Mesenchymal stem cell (in vitro differentiated cells and primary cell): Measurements from ENCODE around the gene YIF1A.
A peak's percentile ranks its signal among the peaks of the same experiment; 100 is the strongest.
"Not testable (repeated sequence)": the region's sequence is repeated elsewhere in the genome, so short reads cannot be mapped to it uniquely, and the experiment has no call there.

Experiments used
- DNase-seq: peaks from one replicate; pipeline ENCODE4 v3.0.0-alpha.2; 2013
- H2AFZ ChIP-seq: one replicate; pipeline ENCODE4 v1.6.1; 2013; ENCODE audit warnings: low read depth, mild to moderate bottlenecking, control low read depth, inconsistent platforms, low read length, moderate library complexity
- H2AK5ac ChIP-seq: 2 replicates; pipeline ENCODE4 v1.6.1; 2013; ENCODE audit warnings: low read length, moderate library complexity, mild to moderate bottlenecking, inconsistent platforms; ENCODE audit not compliant: severe bottlenecking
- H2BK120ac ChIP-seq: one replicate; pipeline ENCODE4 v1.6.1; 2013; ENCODE audit warnings: low read depth, mild to moderate bottlenecking, inconsistent platforms, low read length, moderate library complexity
- H2BK12ac ChIP-seq, 2 experiments: one replicate each; pipeline ENCODE4 v1.6.1; 2013; ENCODE audit warnings: inconsistent platforms in 2 of 2, low read length in 2 of 2, mild to moderate bottlenecking in 2 of 2, moderate library complexity in 2 of 2, control low read depth in 1 of 2
- H2BK15ac ChIP-seq: one replicate; pipeline ENCODE4 v1.6.1; 2013; ENCODE audit warnings: mild to moderate bottlenecking, low read depth, inconsistent platforms; ENCODE audit not compliant: poor library complexity, severe bottlenecking
- H2BK5ac ChIP-seq: 2 replicates; pipeline ENCODE4 v1.6.1; 2013; ENCODE audit warnings: low read depth, mild to moderate bottlenecking, low read length, control low read depth, inconsistent platforms; ENCODE audit not compliant: poor library complexity, severe bottlenecking
- H3K14ac ChIP-seq, 2 experiments: one replicate each; pipeline ENCODE4 v1.6.1; 2013; ENCODE audit warnings: inconsistent platforms in 2 of 2, low read length in 2 of 2, control low read depth in 1 of 2, mild to moderate bottlenecking in 1 of 2, moderate library complexity in 1 of 2
- H3K18ac ChIP-seq, 2 experiments: one replicate each; pipeline ENCODE4 v1.6.1; 2013; ENCODE audit warnings: inconsistent platforms in 2 of 2, low read length in 2 of 2, control low read depth in 1 of 2, low read depth in 1 of 2, mild to moderate bottlenecking in 1 of 2
- H3K23ac ChIP-seq, 2 experiments: one replicate each; pipeline ENCODE4 v1.6.1; 2013; ENCODE audit warnings: inconsistent platforms in 2 of 2, low read length in 2 of 2, mild to moderate bottlenecking in 2 of 2, moderate library complexity in 2 of 2, control low read depth in 1 of 2
- H3K27ac ChIP-seq: 2 replicates; pipeline ENCODE4 v1.5.1; 2013; ENCODE audit warnings: mild to moderate bottlenecking, moderate library complexity, low read length, control low read depth, inconsistent platforms; ENCODE audit not compliant: poor library complexity, severe bottlenecking
- H3K27me3 ChIP-seq, 2 experiments: 2 replicates each; pipeline versions ENCODE4 v1.6.1 to v1.7.0; 2013; ENCODE audit warnings: low read length in 2 of 2, mild to moderate bottlenecking in 2 of 2, moderate library complexity in 2 of 2, control low read depth in 1 of 2, inconsistent platforms in 1 of 2; ENCODE audit not compliant: control insufficient read depth in 1 of 2, insufficient read depth in 1 of 2
- H3K36me3 ChIP-seq, 2 experiments: 2 replicates each; pipeline versions ENCODE4 v1.6.1 to v1.7.0; 2013; ENCODE audit warnings: low read length in 2 of 2, control low read depth in 1 of 2, inconsistent platforms in 1 of 2, low read depth in 1 of 2, mild to moderate bottlenecking in 1 of 2; ENCODE audit not compliant: insufficient read depth in 2 of 2, control insufficient read depth in 1 of 2
- H3K4ac ChIP-seq, 2 experiments: one replicate each; pipeline ENCODE4 v1.6.1; 2013; ENCODE audit warnings: inconsistent platforms in 2 of 2, low read length in 2 of 2, mild to moderate bottlenecking in 2 of 2, moderate library complexity in 2 of 2, control low read depth in 1 of 2, low read depth in 1 of 2
- H3K4me1 ChIP-seq: 2 replicates; pipeline ENCODE4 v1.6.1; 2013; ENCODE audit warnings: low read depth, low read length, control low read depth; ENCODE audit not compliant: control insufficient read depth, insufficient read depth
- H3K4me2 ChIP-seq: 2 replicates; pipeline ENCODE4 v1.6.1; 2013; ENCODE audit warnings: low read length, mild to moderate bottlenecking, inconsistent platforms; ENCODE audit not compliant: poor library complexity, severe bottlenecking
- H3K4me3 ChIP-seq, 2 experiments: 2 replicates each; pipeline versions ENCODE4 v1.5.1 to v1.7.0; 2013; ENCODE audit warnings: low read length in 2 of 2, mild to moderate bottlenecking in 2 of 2, control low read depth in 1 of 2, low read depth in 1 of 2; ENCODE audit not compliant: insufficient read depth in 1 of 2
- H3K79me1 ChIP-seq: replicated peaks from 2 replicates; pipeline ENCODE4 v1.6.1; 2013; ENCODE audit warnings: mild to moderate bottlenecking, control low read depth, low read length, inconsistent platforms; ENCODE audit not compliant: poor library complexity, severe bottlenecking
- H3K9ac ChIP-seq: 2 replicates; pipeline ENCODE4 v1.7.0; 2013; ENCODE audit warnings: mild to moderate bottlenecking, low read length, moderate library complexity
- H3K9me3 ChIP-seq: 2 replicates; pipeline ENCODE4 v1.7.0; 2013; ENCODE audit warnings: mild to moderate bottlenecking, low read length; ENCODE audit not compliant: control insufficient read depth
- H4K8ac ChIP-seq: one replicate; pipeline ENCODE4 v1.6.1; 2013; ENCODE audit warnings: inconsistent platforms, mild to moderate bottlenecking, low read length, moderate library complexity
- H4K91ac ChIP-seq: one replicate; pipeline ENCODE4 v1.6.1; 2013; ENCODE audit warnings: mild to moderate bottlenecking, low read length, inconsistent platforms
- WGBS: methylation state at CpG from one replicate; pipeline ENCODE4 v1.1.7; 2013; ENCODE audit warnings: mixed read lengths; 5-methylcytosine and 5-hydroxymethylcytosine counted together

The YIF1A gene

GRCh38 chr11:66310803-66311440, 22.0 kb upstream of the YIF1A start:
- peak overlapping the region; percentile 92 for H2BK15ac ChIP-seq
- not testable (repeated sequence) for H3K27ac ChIP-seq, H4K91ac ChIP-seq, H3K27me3 ChIP-seq, H3K23ac ChIP-seq, DNase-seq, H3K4ac ChIP-seq, H3K14ac ChIP-seq, H3K4me2 ChIP-seq, H2AK5ac ChIP-seq, H3K79me1 ChIP-seq, H3K4me3 ChIP-seq, H2BK120ac ChIP-seq, H2AFZ ChIP-seq, H4K8ac ChIP-seq, H2BK12ac ChIP-seq, H3K9me3 ChIP-seq, H2BK5ac ChIP-seq, H3K18ac ChIP-seq
- peak overlapping the region; percentile 77 for H3K9ac ChIP-seq
- peaks cover 25% of the 10 kb centered on the region for H3K4me1 ChIP-seq
- WGBS, result 92% methylated on average over 16 of the region's 18 CpGs
- H3K36me3 ChIP-seq, result peaks cover 4 to 17% of the 10 kb centered on the region in 2 experiments

DNA sequence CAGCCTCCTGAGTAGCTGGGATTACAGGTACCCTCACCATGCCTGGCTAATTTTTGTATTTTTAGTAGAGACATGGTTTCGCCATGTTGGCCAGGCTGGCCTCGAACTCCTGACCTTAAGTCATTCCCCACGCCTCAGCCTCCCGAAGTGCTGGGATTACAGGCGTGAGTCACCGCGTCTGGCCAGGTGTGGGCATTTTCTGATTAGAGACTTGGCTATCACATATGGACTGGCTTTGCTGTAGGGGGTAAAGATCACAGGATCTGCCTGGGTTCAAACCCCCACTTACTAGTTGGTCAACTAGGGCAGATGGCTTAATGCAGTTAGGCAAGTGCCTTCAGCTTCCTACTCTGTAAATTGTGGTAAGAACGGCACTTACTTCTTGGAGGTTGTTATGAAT, 21.4 kb upstream of the YIF1A start:
- H3K27me3 ChIP-seq, result peaks cover 2 to 5% of the 10 kb centered on the region in 2 experiments
- no peaks in the 10 kb centered on the region for H3K79me1 ChIP-seq

DNA sequence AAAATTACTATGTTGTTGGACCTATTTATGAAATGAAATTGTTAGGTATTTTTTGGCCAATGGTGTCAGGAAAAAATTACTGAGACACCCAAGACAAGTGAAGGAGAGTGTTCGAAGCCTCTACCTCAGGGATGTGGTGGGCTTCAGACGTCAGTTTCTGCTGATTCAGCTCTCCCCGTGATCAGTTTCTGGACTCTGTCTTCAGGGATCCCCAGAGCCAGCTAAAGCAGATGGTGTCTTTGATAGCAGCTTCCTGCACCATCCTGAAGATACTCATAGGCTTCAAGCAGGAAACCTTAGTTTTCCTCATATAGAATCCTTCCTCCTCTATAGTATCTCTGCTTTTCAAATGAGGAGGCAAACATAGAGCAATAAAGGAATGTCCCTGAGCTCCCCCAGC, 20.5 kb upstream of the YIF1A start:
- no peak overlapping the region for H3K14ac ChIP-seq
- DNase-seq, result no peak
- H3K27me3 ChIP-seq, result peaks cover 5% of the 10 kb centered on the region in 2 experiments
- H3K27ac ChIP-seq, result no peak overlapping the region
- H2BK15ac ChIP-seq, result no peak overlapping the region
- no peak overlapping the region for H2BK12ac ChIP-seq
- H3K23ac ChIP-seq, result no peak overlapping the region
- no peak overlapping the region for H3K4me3 ChIP-seq
- H2BK120ac ChIP-seq, result no peak overlapping the region
- no peak overlapping the region for H3K4me2 ChIP-seq
- 35% methylated on average over 3 of the region's 3 CpGs for WGBS
- no peak overlapping the region for H2BK5ac ChIP-seq
- H3K36me3 ChIP-seq, result peaks cover 0 to 3% of the 10 kb centered on the region in 2 experiments
- no peak overlapping the region for H4K91ac ChIP-seq
- H2AFZ ChIP-seq, result no peak overlapping the region
- peaks cover 17% of the 10 kb centered on the region for H3K4me1 ChIP-seq
- no peaks in the 10 kb centered on the region for H3K79me1 ChIP-seq
- H3K9me3 ChIP-seq, result no peaks in the 10 kb centered on the region
- no peak overlapping the region for H4K8ac ChIP-seq
- H2AK5ac ChIP-seq, result no peak overlapping the region
- H3K4ac ChIP-seq, result no peak overlapping the region
- H3K18ac ChIP-seq, result no peak overlapping the region
- no peak overlapping the region for H3K9ac ChIP-seq

More for the DNA sequence above, 21.4 kb upstream of the YIF1A start:
- no peak for DNase-seq
- Histone ChIP-seq H4K8ac (no peak overlapping the region), H3K14ac (no peak overlapping the region), H3K9me3 (no peaks in the 10 kb centered on the region), H3K27ac (no peak overlapping the region), H4K91ac (no peak overlapping the region), H3K23ac (no peak overlapping the region), H2AFZ (no peak overlapping the region), H2BK15ac (no peak overlapping the region), H2AK5ac (no peak overlapping the region), H3K4ac (no peak overlapping the region), H3K9ac (no peak overlapping the region), H2BK12ac (no peak overlapping the region), H3K18ac (no peak overlapping the region), H3K4me3 (no peak overlapping the region), H3K4me2 (no peak overlapping the region), H3K36me3 (peaks cover 0 to 11% of the 10 kb centered on the region in 2 experiments), H2BK120ac (no peak overlapping the region), H2BK5ac (no peak overlapping the region), H3K4me1 (peaks cover 21% of the 10 kb centered on the region)
- 80% methylated on average over 8 of the region's 8 CpGs for WGBS

- H2BK15ac ChIP-seq, result no peak overlapping the region
- no peaks in the 10 kb centered on the region for H3K36me3 ChIP-seq
- H2AK5ac ChIP-seq, result no peak overlapping the region
- no peaks in the 10 kb centered on the region for H3K9me3 ChIP-seq
- H3K4me2 ChIP-seq, result no peak overlapping the region
- H2AFZ ChIP-seq, result no peak overlapping the region
- no peak overlapping the region for H3K23ac ChIP-seq
- no peak overlapping the region for H3K18ac ChIP-seq
- no peak overlapping the region for H4K91ac ChIP-seq
- H2BK120ac ChIP-seq, result no peak overlapping the region
- H3K4me1 ChIP-seq, result no peaks in the 10 kb centered on the region
- H3K27me3 ChIP-seq, result peaks cover 9 to 11% of the 10 kb centered on the region in 2 experiments
- no peaks in the 10 kb centered on the region for H3K79me1 ChIP-seq
- no peak overlapping the region for H4K8ac ChIP-seq
- H2BK5ac ChIP-seq, result no peak overlapping the region
- no peak overlapping the region for H3K4me3 ChIP-seq
- H3K4ac ChIP-seq, result no peak overlapping the region
- WGBS, result 94% methylated on average over 12 of the region's 12 CpGs
- H3K9ac ChIP-seq, result no peak overlapping the region
- no peak for DNase-seq
- no peak overlapping the region for H3K14ac ChIP-seq
- H3K27ac ChIP-seq, result no peak overlapping the region
- H2BK12ac ChIP-seq, result no peak overlapping the region
These were observed 13.7 kb upstream of the YIF1A start for GRCh38 chr11:66302656-66303055.
